HCT116 (cell line): Measurements from ENCODE around the gene RAP2A.

Experiments used
- EZH2 ChIP-seq: fragments of 200-600 bp; sonication (generic); IDR thresholded peaks from 2 replicates; pipeline ENCODE4 v1.6.1; 2017; ENCODE audit warnings: antibody characterized with exemption, mixed run types
- POLR2AphosphoS5 ChIP-seq: IDR thresholded peaks from 2 replicates; pipeline ENCODE4 v1.6.1; 2011; ENCODE audit warnings: mild to moderate bottlenecking, low read depth, low read length, moderate library complexity
- RAD21 ChIP-seq: IDR thresholded peaks from 2 replicates; pipeline ENCODE4 v1.6.1; 2012; ENCODE audit warnings: low read depth, mild to moderate bottlenecking

DNA sequence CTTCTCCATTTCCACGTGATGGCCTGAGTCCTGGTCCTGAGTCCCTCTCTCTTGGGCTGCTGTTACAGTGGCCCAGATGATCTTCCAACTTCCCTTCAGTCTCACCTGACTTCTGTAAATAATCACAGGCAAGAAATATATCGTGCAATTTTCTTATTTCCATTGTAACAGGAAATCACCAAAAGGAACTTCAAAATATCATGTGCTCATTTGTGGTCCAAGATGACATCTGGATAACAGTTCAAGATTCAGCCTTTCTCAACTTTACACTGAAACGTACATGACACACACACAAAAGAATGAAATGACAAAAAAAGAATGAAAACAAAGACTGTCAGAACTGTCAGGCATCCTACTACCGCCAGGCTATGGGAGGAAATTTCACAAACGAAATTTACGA lies 22.0 kb upstream of the RAP2A start:
- TF ChIP-seq POLR2AphosphoS5 (no peak), RAD21 (no peak), EZH2 (no peak)
